Measurements from ENCODE around the gene CDH13. TPM values are rescaled to one million over a fixed set of nuclear protein-coding genes. Genes with fewer than 3 reads are reported as not detected.

CDH13 gene
- total and polyA plus RNA-seq, 10 of the 15 experiments (the other 5 are each of a cell fraction or from before 2014, with no cell fraction given), result under 0.01 to 0.05 TPM; not detected in 8

- TF ChIP-seq, protein P1, sequence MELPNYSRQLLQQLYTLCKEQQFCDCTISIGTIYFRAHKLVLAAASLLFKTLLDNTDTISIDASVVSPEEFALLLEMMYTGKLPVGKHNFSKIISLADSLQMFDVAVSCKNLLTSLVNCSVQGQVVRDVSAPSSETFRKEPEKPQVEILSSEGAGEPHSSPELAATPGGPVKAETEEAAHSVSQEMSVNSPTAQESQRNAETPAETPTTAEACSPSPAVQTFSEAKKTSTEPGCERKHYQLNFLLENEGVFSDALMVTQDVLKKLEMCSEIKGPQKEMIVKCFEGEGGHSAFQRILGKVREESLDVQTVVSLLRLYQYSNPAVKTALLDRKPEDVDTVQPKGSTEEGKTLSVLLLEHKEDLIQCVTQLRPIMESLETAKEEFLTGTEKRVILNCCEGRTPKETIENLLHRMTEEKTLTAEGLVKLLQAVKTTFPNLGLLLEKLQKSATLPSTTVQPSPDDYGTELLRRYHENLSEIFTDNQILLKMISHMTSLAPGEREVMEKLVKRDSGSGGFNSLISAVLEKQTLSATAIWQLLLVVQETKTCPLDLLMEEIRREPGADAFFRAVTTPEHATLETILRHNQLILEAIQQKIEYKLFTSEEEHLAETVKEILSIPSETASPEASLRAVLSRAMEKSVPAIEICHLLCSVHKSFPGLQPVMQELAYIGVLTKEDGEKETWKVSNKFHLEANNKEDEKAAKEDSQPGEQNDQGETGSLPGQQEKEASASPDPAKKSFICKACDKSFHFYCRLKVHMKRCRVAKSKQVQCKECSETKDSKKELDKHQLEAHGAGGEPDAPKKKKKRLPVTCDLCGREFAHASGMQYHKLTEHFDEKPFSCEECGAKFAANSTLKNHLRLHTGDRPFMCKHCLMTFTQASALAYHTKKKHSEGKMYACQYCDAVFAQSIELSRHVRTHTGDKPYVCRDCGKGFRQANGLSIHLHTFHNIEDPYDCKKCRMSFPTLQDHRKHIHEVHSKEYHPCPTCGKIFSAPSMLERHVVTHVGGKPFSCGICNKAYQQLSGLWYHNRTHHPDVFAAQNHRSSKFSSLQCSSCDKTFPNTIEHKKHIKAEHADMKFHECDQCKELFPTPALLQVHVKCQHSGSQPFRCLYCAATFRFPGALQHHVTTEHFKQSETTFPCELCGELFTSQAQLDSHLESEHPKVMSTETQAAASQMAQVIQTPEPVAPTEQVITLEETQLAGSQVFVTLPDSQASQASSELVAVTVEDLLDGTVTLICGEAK (IDR thresholded peaks at IDR 0.05; ENCODE audit: borderline replicate concordance), result no peak
- TF ChIP-seq BHLHE40 (IDR thresholded peaks at IDR 0.05; ENCODE audit: borderline replicate concordance in 1 of 2, low read depth in 2 of 2, low read length in 1 of 2) (no peak), YBX1 (IDR thresholded peaks at IDR 0.05) (no peak), PAX8 (IDR thresholded peaks at IDR 0.05) (no peak), MYC (IDR thresholded peaks at IDR 0.05; ENCODE audit: insufficient read depth, insufficient read length, insufficient replicate concordance, low read length, severe bottlenecking) (no peak), NFYA (IDR thresholded peaks at IDR 0.05; ENCODE audit: borderline replicate concordance, low read depth, low read length) (no peak), SIN3A (IDR thresholded peaks at IDR 0.05; ENCODE audit: low read depth, low read length) (no peak), PKNOX1 (IDR thresholded peaks at IDR 0.05) (no peak), MTA3 (IDR thresholded peaks at IDR 0.05; ENCODE audit: borderline replicate concordance, low read length) (no peak)
- TF ChIP-seq, protein P2, sequence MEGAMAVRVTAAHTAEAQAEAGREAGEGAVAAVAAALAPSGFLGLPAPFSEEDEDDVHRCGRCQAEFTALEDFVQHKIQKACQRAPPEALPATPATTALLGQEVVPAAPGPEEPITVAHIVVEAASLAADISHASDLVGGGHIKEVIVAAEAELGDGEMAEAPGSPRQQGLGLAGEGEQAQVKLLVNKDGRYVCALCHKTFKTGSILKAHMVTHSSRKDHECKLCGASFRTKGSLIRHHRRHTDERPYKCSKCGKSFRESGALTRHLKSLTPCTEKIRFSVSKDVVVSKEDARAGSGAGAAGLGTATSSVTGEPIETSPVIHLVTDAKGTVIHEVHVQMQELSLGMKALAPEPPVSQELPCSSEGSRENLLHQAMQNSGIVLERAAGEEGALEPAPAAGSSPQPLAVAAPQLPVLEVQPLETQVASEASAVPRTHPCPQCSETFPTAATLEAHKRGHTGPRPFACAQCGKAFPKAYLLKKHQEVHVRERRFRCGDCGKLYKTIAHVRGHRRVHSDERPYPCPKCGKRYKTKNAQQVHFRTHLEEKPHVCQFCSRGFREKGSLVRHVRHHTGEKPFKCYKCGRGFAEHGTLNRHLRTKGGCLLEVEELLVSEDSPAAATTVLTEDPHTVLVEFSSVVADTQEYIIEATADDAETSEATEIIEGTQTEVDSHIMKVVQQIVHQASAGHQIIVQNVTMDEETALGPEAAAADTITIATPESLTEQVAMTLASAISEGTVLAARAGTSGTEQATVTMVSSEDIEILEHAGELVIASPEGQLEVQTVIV (IDR thresholded peaks at IDR 0.05; ENCODE audit: borderline replicate concordance, partially characterized antibody), result no peak
These were observed 197.6 kb downstream of the CDH13 start (continued) for GRCh38 chr16:82824408-82824807.
